Measurements from ENCODE around the gene ZNF311. TPM values are rescaled to one million over a fixed set of nuclear protein-coding genes. Genes with fewer than 3 reads are reported as not detected.

The ZNF311 gene
- total and polyA plus RNA-seq, 9 of the 15 experiments (the other 6 are each of a cell fraction or from before 2014, with no cell fraction given): 5.1 to 10.0 (median 7.5) TPM

DNA sequence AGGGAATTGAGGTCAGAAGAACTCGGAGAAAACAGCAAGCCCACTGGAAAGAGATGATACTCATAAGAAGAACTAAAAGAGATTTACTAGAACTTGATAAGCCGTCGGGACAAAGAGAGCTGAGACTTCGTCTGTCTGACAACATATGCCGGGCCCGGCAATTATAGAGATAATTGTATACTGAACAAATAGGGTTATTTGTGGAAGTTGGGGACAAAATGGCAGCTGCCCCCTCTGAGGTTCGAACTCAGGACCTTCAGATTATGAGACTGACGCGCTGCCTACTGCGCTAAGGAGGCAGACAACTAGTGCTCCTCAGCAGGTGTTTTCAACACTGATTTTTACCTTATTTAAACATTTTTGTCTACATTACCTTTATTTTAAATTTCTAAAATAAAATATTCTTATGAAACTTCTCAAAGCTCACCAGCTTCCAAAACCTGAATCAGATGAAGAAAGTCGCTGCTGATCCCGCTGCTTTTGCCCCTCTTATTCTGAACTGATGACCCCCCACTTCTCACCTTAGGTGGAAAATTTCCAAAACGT lies 52.0 kb downstream of the ZNF311 start (continued):
- no peak for TF ChIP-seq SAFB (IDR thresholded peaks at IDR 0.05; ENCODE audit: borderline replicate concordance, low read depth, low read length)
- TF ChIP-seq ZNF324 (CRISPR knock-in tag; IDR thresholded peaks at IDR 0.05): no peak
- TF ChIP-seq KAT7 (CRISPR knock-in tag; IDR thresholded peaks at IDR 0.05; ENCODE audit: borderline replicate concordance): peak; percentile 65; the same call in 1 of the 2 replicates
- TF ChIP-seq HMG20A (CRISPR knock-in tag; conservative IDR thresholded peaks at IDR 0.05): no peak
- TF ChIP-seq MXI1 (IDR thresholded peaks at IDR 0.05; ENCODE audit: low read depth, low read length): no peak
- TF ChIP-seq SMARCA5 (IDR thresholded peaks at IDR 0.05): no peak
- TF ChIP-seq HMGN3 (IDR thresholded peaks at IDR 0.05; ENCODE audit: borderline replicate concordance, extremely low read depth, insufficient read length, low read depth, low read length): no peak
- no peak for TF ChIP-seq OTX1 (CRISPR knock-in tag; IDR thresholded peaks at IDR 0.05)
- no peak for TF ChIP-seq TSC22D4 (tag; IDR thresholded peaks at IDR 0.05)
- TF ChIP-seq BHLHE40 (IDR thresholded peaks at IDR 0.05; ENCODE audit: low read length): no peak
- TF ChIP-seq TRIM24 (IDR thresholded peaks at IDR 0.05): peak in 1 of 2 experiments; percentile 45; a peak in 2 of 4 replicates
- TF ChIP-seq, protein P1, sequence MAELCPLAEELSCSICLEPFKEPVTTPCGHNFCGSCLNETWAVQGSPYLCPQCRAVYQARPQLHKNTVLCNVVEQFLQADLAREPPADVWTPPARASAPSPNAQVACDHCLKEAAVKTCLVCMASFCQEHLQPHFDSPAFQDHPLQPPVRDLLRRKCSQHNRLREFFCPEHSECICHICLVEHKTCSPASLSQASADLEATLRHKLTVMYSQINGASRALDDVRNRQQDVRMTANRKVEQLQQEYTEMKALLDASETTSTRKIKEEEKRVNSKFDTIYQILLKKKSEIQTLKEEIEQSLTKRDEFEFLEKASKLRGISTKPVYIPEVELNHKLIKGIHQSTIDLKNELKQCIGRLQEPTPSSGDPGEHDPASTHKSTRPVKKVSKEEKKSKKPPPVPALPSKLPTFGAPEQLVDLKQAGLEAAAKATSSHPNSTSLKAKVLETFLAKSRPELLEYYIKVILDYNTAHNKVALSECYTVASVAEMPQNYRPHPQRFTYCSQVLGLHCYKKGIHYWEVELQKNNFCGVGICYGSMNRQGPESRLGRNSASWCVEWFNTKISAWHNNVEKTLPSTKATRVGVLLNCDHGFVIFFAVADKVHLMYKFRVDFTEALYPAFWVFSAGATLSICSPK (IDR thresholded peaks at IDR 0.05; ENCODE audit: borderline replicate concordance): 0 out of 2 replicates have a peak, but pooled peaks have one; percentile 12
- no peak for TF ChIP-seq ZKSCAN3 (CRISPR knock-in tag; IDR thresholded peaks at IDR 0.05)
- TF ChIP-seq ZNF274 (IDR thresholded peaks at IDR 0.05; ENCODE audit: borderline replicate concordance, low read depth, low read length): peak; percentile 64; the same call in 1 of the 2 replicates
- TF ChIP-seq, protein P2, sequence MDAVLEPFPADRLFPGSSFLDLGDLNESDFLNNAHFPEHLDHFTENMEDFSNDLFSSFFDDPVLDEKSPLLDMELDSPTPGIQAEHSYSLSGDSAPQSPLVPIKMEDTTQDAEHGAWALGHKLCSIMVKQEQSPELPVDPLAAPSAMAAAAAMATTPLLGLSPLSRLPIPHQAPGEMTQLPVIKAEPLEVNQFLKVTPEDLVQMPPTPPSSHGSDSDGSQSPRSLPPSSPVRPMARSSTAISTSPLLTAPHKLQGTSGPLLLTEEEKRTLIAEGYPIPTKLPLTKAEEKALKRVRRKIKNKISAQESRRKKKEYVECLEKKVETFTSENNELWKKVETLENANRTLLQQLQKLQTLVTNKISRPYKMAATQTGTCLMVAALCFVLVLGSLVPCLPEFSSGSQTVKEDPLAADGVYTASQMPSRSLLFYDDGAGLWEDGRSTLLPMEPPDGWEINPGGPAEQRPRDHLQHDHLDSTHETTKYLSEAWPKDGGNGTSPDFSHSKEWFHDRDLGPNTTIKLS (IDR thresholded peaks at IDR 0.05; ENCODE audit: borderline replicate concordance, low read depth): no peak
- TF ChIP-seq SP1 (CRISPR knock-in tag; IDR thresholded peaks at IDR 0.05): peak; percentile 69; the same call in 1 of the 2 replicates
- no peak for TF ChIP-seq IRF2 (CRISPR knock-in tag; IDR thresholded peaks at IDR 0.05)
- peak; percentile 45 for TF ChIP-seq PHF20 (IDR thresholded peaks at IDR 0.05; ENCODE audit: partially characterized antibody)
- peak; percentile 66; the same call in 1 of the 2 replicates for TF ChIP-seq ZNF764 (CRISPR knock-in tag; IDR thresholded peaks at IDR 0.05; ENCODE audit: low read depth)
- no peak for TF ChIP-seq EWSR1 (IDR thresholded peaks at IDR 0.05; ENCODE audit: borderline replicate concordance, low read depth, partially characterized antibody)
- TF ChIP-seq DMBX1 (CRISPR knock-in tag; IDR thresholded peaks at IDR 0.05; ENCODE audit: borderline replicate concordance): peak; percentile 45; the same call in 1 of the 2 replicates
- TF ChIP-seq ZEB2 (IDR thresholded peaks at IDR 0.05): peak; percentile 62; the same call in 1 of the 2 replicates
- TF ChIP-seq, protein P3, sequence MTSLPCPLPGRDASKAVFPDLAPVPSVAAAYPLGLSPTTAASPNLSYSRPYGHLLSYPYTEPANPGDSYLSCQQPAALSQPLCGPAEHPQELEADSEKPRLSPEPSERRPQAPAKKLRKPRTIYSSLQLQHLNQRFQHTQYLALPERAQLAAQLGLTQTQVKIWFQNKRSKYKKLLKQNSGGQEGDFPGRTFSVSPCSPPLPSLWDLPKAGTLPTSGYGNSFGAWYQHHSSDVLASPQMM (CRISPR knock-in tag; IDR thresholded peaks at IDR 0.05): no peak
- TF ChIP-seq ATF7 (IDR thresholded peaks at IDR 0.05): peak; percentile 67; the same call in 1 of the 2 replicates
